ENCODE data around the gene RELT.
A peak's percentile ranks its signal among the peaks of the same experiment; 100 is the strongest.

Gene RELT

DNA sequence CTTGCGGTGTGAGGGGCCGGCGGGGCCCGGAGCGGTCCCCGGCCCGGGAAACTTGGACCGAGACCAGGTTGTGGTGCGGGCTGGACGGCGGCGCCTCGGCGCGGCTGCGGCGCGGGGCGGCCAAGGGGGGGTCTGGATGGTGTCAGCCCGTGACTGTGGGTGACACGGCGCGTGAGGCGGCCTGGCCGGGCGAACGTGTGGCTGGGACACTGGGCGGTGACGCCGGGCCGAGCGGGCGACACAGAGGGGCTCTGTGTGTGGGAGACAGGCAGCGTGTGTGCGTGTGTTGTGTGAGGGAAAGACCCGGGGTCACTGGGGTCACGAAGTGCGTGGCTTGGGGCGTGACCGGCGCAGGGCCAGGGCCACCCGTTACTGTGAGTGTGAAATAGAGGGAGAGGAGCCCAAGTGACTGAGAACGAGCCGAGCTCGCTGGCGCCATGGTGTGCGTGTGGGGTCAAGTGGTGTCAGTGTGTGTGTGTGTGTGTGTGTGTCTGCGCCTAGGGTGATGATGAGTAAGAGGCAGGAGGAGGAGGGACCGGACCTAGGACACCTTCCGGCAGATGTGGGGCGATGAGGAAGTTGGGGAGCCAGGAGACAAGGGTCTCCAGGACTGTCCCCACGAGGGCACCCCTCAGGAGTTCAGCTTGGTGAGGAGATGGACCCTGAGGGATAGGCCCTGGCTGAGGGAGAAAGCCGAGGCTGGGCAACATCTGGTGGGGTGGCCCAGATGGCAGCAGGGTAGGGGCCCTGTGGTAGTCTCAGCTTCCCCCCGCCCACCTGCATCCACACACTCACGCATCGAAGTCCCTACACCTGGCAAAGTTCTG, 817 bp downstream of the RELT start:
- peak in 3 of 4 experiments; percentile 19 to 34 (median 30) for DNase-seq

- DNase-seq, result no peak
These were observed 3.1 kb downstream of the RELT start for GRCh38 chr11:73379189-73379880.

GRCh38 chr11:73380331-73380730, 4.1 kb downstream of the RELT start:
- no peak for DNase-seq

DNA sequence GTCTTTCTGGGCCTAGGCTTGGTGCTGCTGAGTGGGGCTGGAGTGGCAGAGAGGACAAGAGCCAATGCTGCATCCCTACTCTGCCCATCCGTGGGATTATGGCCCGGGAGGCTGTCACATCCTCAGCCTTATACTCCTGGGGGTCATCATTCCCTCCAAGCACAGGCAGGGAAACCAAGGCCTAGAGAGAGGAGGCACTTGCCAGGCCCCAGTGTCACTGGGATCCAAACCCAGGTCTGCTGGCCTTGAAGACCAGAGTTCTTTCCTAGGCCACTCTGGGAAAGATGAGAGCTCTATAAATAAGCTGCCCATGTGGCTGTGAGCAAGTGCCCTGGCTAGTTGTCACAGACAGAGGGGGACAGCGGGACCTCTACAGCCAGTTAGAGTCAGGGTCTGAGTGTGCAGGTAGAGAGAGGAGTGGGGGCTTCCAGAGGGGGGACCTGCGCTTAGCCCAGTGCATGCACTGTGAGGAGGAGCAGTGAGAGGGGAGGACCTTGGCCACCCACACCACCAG, 4.8 kb downstream of the RELT start:
- no peak for DNase-seq

DNA sequence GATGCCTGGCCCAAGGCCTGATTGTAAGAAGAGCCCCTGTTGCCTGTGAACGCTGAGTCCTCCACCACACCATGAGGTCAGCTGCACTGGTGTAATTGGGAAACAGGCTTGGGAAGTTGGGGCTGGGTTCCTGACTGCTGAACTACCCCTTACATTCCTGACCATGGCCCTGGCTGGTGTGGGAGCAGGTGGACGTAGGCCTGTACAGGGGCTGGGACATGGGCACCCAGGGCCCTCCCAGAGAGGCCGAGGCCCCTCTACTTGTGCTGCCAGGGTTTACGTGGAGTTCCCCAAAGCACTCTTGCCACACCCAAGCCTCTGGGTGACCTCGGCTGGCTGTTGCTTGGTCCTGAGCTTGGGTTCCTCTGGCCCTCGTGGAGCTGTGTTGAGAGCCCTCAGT, 5.4 kb downstream of the RELT start:
- DNase-seq, result no peak

DNA sequence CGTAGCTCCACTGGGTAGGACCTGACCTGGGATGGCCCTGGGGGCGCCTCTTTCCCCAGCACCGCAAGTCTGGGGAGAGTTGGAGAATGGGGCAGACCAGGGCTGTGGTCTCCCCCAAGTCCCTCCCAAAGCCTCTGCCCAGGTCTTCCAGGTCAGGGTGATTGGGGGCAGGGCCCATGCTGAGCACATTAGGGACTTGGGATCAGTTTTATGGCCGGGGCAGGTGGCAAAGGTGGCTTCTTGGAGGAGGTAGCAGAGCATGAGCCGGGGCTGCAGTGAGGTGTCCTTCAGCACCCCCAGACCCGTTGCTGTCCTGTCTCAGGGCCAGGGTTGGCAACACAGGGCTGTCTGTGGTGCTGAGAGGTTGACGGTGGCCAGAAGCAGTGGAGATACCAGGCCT, 6.0 kb downstream of the RELT start:
- no peak for DNase-seq

DNA sequence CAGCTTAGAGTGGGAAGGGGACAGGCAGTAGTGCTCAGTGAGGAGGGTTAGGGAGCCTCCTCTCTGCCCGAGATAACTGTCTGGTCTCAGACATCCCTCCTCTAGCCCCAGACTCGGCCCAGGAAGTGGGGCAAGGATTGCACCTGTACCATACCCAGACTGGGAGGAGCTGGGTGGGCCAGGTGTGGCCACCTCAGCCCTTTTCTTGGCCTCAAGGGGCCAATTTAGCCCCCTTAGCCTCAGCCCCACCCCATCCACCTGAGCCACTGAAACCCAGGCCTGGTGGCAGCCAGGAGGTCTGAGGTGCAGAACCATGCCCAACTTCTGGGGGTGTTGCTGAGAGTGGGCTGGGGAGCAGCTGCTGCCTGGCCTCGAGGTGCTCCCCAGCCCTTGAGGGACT, 6.5 kb downstream of the RELT start:
- DNase-seq, result no peak

DNA sequence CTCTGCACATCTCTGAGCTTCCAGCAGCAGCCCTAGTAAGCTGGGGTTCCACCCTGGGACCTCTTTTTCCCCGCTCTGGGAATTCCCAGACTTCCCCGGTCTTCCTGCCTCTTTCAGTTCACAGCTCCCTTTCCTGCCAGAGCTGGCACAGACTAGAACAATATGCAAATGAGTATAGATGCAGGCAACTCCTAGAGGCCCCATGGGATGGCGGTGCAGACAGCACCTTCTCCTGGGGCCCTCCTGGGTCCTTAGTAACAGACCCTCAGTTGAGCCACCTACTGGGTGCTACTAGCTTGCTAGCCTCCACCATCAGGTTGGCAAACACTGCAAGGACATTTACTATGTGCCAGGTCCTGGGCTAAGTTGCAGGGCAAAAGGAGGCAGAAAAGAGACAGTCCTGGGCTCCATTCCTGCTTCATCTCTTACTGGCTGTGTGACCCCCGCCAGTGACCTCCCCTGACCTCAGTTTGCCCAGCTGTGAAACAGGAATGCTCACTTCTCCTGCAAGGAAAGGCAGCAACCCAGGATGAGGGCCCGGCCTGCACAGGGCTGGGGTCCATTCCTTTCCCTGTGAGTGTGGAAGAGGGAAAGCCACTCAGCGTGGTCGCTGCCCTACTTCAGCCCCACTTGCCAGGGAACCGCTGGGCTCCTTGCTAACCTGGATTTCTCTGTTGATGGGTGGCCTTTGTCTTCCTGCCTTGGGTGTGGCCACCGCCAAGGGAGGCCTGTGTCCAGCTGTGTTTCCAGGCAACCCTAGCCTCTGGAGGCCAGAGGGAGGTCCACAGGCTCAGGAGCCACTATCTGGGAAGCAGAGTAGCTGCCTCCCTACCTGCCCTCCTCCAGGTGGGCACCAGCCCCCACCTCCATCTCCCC, 7.3 kb downstream of the RELT start:
- no peak for DNase-seq

GRCh38 chr11:73384125-73384441, 7.9 kb downstream of the RELT start:
- DNase-seq, result no peak

GRCh38 chr11:73384531-73384871, 8.3 kb downstream of the RELT start:
- DNase-seq, result no peak

- DNase-seq, result no peak
These were observed 8.9 kb downstream of the RELT start for GRCh38 chr11:73384872-73385689.

DNA sequence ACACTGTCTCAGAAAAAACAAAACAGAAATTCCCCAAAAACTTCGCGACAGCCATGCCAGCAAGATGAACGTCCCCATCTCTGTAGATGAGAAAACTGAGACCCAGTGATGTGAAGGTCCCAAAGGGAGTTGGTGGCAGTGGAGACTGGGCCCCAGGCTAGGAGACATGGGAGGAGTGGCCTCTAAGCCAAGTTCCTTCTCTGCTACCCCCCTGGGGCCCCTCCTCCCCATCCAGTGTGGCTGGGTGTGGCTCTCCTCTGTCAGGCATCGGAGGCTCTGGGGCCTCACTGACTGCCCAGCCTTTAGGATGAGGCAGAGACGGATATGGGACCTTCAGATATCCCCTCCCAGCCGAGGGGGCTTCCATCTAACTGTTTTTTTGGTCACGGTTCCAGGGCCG, 9.8 kb downstream of the RELT start:
- no peak for DNase-seq

DNA sequence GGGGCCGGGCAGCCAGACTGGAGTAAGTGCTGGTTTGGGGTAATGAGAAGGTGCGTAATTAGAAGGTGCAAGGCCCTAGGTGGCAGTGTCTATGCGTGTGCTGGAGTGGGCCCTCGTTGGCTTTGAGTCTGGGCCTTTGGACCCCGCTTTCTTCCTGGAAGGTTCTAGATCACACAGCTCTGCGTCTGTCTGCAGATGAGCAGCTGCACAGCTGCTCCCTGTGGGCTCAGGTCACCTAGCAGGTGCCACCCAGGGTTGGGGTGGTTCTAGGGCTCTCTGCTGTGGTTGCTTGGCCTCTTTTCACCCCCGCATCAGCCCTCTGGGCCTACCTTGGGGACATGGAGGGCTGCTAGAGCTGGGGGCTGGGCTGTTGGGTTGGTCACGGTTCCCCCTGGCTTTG, 10.3 kb downstream of the RELT start:
- no peak for DNase-seq

GRCh38 chr11:73387594-73388264, 11.5 kb downstream of the RELT start:
- no peak for DNase-seq

DNA sequence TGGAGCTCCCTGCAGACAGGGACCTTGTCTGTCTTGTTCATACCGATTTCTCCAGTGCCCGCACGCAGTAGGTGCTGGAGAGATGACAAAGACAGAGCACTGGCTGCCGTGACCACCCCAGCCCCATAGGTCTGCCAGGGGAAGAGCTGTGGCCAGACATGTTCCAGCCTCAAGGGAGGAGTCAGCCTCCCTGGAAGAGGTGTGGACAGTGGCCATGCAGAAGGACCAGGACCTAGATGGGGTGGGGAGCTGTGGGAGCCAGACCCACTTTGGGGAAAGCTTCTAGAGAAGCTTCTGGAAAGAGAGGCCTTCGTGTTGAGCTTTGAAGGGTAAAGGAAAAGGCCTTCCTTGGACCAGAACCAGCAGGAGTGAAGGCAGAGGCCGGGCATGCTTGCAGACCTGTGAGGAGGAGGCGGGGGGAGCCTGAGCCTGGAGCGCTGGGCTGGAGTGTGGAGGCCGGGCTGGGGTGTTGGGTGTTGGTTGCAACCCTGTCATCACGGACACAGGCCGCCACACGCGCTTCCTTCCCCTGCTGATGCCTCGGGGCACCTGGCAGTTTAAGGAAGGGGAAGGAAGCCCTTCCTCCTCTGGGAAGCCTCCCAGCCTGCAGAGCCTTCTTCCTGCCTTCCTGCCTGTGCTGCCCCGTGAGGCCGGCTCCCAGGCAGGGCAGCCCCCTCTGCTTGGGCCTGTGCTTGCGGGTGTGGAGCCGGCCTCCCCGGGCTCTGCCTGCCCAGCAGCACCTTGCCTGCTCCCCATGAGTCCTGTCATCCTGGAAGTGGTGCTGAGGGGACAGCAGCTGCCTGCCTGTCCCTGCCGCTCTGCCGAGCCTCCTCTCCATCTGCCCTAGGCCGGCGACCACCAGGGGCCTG, 12.3 kb downstream of the RELT start:
- no peak for DNase-seq

DNA sequence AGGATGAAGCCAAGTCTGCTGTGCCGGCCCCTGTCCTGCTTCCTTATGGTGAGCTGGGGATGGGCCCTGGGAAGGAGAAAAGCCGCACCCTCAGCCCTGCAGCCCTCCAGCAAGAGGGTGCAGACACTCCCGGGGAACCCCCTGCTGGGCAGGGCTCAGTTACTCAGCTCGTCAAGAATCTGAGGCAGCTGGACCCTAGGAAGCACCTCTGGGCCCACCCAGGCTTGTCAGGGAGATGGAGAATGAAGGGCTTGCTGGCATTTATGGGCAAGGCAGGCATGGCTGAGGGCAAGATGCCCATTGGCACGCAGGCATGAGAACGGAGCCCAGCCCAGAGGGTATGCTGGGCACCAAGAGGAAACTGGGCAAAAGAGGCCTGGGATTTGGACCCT, 12.9 kb downstream of the RELT start:
- DNase-seq, result no peak

DNA sequence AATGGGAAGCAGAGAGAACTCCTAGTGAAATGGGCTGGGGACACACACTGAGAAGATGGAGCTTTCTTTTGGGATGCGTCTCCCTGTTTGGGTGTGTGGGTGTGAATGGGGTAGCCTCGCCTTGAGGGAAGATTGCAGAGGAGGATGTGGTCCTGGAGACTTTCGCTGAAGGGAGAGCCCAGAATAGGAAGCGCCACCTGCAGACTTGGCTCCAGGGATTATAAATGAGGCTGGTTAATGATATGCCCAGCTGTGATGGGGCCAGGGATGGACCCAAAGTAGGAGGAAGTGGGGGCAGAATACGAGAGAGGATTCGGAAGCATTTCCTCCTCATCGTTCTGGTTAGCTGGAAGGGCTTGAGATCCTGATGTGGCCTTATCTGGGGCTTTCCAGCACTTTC, 13.7 kb downstream of the RELT start:
- no peak for DNase-seq

GRCh38 chr11:73390601-73391565, 14.7 kb downstream of the RELT start:
- no peak for DNase-seq

- DNase-seq, result no peak
These were observed 15.5 kb downstream of the RELT start for GRCh38 chr11:73391665-73392064.
